Prostate gland (tissue), 2 donors: ENCODE data around the gene RSL24D1. TPM values are rescaled to one million over a fixed set of nuclear protein-coding genes. Genes with fewer than 3 reads are reported as not detected.

Experiments
- DNase-seq: peaks from one replicate; pipeline ENCODE4 v3.0.0-alpha.2; 2019; ENCODE audit warnings: low spot score
- H3K27ac ChIP-seq, 2 donors: fragments of 200-600 bp; sonication (generic); 2 replicates each; pipeline ENCODE4 v1.5.1; 2017 to 2019
- H3K27me3 ChIP-seq: fragments of 200-600 bp; sonication (generic); replicated peaks from 2 replicates; pipeline ENCODE4 v1.5.1; 2019; ENCODE audit not compliant: insufficient read depth
- H3K36me3 ChIP-seq, 2 donors: fragments of 200-600 bp; sonication (generic); 1 replicate in 1 of 2; 2 replicates in 1 of 2; pipeline versions ENCODE4 v1.5.1 to v1.8.1; 2017 to 2019
- H3K4me1 ChIP-seq: fragments of 200-600 bp; sonication (generic); replicated peaks from 2 replicates; pipeline ENCODE4 v1.5.1; 2019
- H3K4me3 ChIP-seq, 2 donors: fragments of 200-600 bp; sonication (generic); 2 replicates each; pipeline ENCODE4 v1.5.1; 2017 to 2019
- H3K9me3 ChIP-seq: fragments of 200-600 bp; sonication (generic); 2 replicates; pipeline ENCODE4 v1.5.1; 2017
- CTCF ChIP-seq, 4 experiments: fragments of 200-600 bp in 2 of 4; fragments of 450-650 bp in 2 of 4; sonication (generic) in 2 of 4; IDR thresholded peaks; 1 replicate in 3 of 4; 2 replicates in 1 of 4; pipeline ENCODE4 v1.5.1; 2016 to 2019; ENCODE audit warnings: antibody characterized with exemption in 4 of 4, mild to moderate bottlenecking in 2 of 4, moderate library complexity in 2 of 4
- POLR2A ChIP-seq: fragments of 450-650 bp; IDR thresholded peaks from one replicate; pipeline ENCODE4 v1.6.1; 2016; ENCODE audit warnings: antibody characterized with exemption, mild to moderate bottlenecking
- POLR2AphosphoS5 ChIP-seq: sonication (generic); formaldehyde crosslinking; IDR thresholded peaks from one replicate; pipeline ENCODE4 v1.6.1; 2017; ENCODE audit warnings: antibody characterized with exemption
- WGBS: methylation state at CpG from one replicate; pipeline ENCODE4 v1.1.5; 2018; 5-methylcytosine and 5-hydroxymethylcytosine counted together
- intact Hi-C: fragments of 100-400 bp; cut with DNase I; formaldehyde crosslinking; loops from one replicate; pipeline ENCODE4 v1.14.2; 2022
- total RNA-seq, 2 donors: library from RNA; depleted of rRNA; stranded (reverse); fragments of >200 nt; gene quantifications; one replicate each; pipeline ENCODE4 v1.1.0, GENCODE V29; 2016

RSL24D1 gene
- 10 to 100 TPM; 51.5 to 64.0 TPM for total RNA-seq

GRCh38 chr15:55196458-55197361, at the start of gene RSL24D1:
Gene RSL24D1 (minus strand): TSS chr15:55196941. CDS start chr15:55196890, 51 bp downstream.
- peak within 1 kb of the TSS; percentile 84 to 92 for H3K27ac ChIP-seq
- no peaks in the 10 kb centered on the region for H3K4me1 ChIP-seq
- DNase-seq, result peak; percentile 97
- intact Hi-C loops, result no loop called here
- H3K4me3 ChIP-seq, result peak within 1 kb of the TSS; percentile 65 to 88
- peak; percentile 75 for TF ChIP-seq POLR2A
- peak; percentile 99 for TF ChIP-seq POLR2AphosphoS5
- TF ChIP-seq CTCF (IDR thresholded peaks at IDR 0.05), result peak in 3 of 4 experiments; percentile 30 to 58 (median 57)
- no peaks in the 10 kb centered on the region for H3K27me3 ChIP-seq
- H3K36me3 ChIP-seq, result no peaks in the 10 kb centered on the region
- H3K9me3 ChIP-seq, result no peaks in the 10 kb centered on the region
- WGBS, result under 1% methylated on average over 61 of the region's 62 CpGs

- no peak for DNase-seq
- peaks cover 5% of the 10 kb centered on the region for H3K4me1 ChIP-seq
- no peaks in the 10 kb centered on the region for H3K36me3 ChIP-seq
- H3K9me3 ChIP-seq, result no peaks in the 10 kb centered on the region
- no peak overlapping the region for H3K27ac ChIP-seq
- 89% methylated on average over 4 of the region's 4 CpGs for WGBS
- no peak for TF ChIP-seq CTCF (IDR thresholded peaks at IDR 0.05)
- no peak for TF ChIP-seq POLR2AphosphoS5
- TF ChIP-seq POLR2A, result no peak
- H3K4me3 ChIP-seq, result no peak overlapping the region
- no peaks in the 10 kb centered on the region for H3K27me3 ChIP-seq
- intact Hi-C loops, result no loop called here
Observed at GRCh38 chr15:55245059-55245458, 48.3 kb upstream of the RSL24D1 start.

- peak overlapping the region in 1 of 2 donors; percentile 12 for H3K27ac ChIP-seq
- no peaks in the 10 kb centered on the region for H3K9me3 ChIP-seq
- H3K27me3 ChIP-seq, result no peaks in the 10 kb centered on the region
- intact Hi-C loops, result no loop called here
- H3K36me3 ChIP-seq, result no peaks in the 10 kb centered on the region
- WGBS, result 40% methylated on average over 1 of the region's 1 CpG
- no peak for TF ChIP-seq CTCF (IDR thresholded peaks at IDR 0.05)
- no peak for TF ChIP-seq POLR2A
- TF ChIP-seq POLR2AphosphoS5, result no peak
- H3K4me1 ChIP-seq, result no peaks in the 10 kb centered on the region
- H3K4me3 ChIP-seq, result no peak overlapping the region
- DNase-seq, result no peak
Observed at GRCh38 chr15:55241891-55242290, 45.1 kb upstream of the RSL24D1 start.

- intact Hi-C loops, result no loop called here
- H3K36me3 ChIP-seq, result no peaks in the 10 kb centered on the region
- no peaks in the 10 kb centered on the region for H3K4me1 ChIP-seq
- WGBS, result 97% methylated on average over 1 of the region's 1 CpG
- no peak for TF ChIP-seq CTCF (IDR thresholded peaks at IDR 0.05)
- TF ChIP-seq POLR2AphosphoS5, result no peak
- TF ChIP-seq POLR2A, result no peak
- no peak overlapping the region for H3K4me3 ChIP-seq
- H3K27me3 ChIP-seq, result no peaks in the 10 kb centered on the region
- no peak for DNase-seq
- H3K9me3 ChIP-seq, result no peaks in the 10 kb centered on the region
- H3K27ac ChIP-seq, result no peak overlapping the region
Observed at GRCh38 chr15:55241186-55241585, 44.4 kb upstream of the RSL24D1 start.
